Fibroblast of pulmonary artery (primary cell): ENCODE results near the gene RALY.

Experiments
- DNase-seq: peaks from one replicate; pipeline ENCODE4 v3.0.0-alpha.2; 2010; ENCODE audit warnings: low read depth
- H3K4me3 ChIP-seq: replicated peaks from 2 replicates; pipeline ENCODE4 v1.5.1; 2011; ENCODE audit warnings: low read depth, mild to moderate bottlenecking, control low read depth, low read length, moderate library complexity
- TF ChIP-seq, protein P1 (sequence below): IDR thresholded peaks from 2 replicates; pipeline ENCODE4 v1.5.1; 2011; ENCODE audit warnings: mild to moderate bottlenecking, control low read depth, low read length, inconsistent platforms; ENCODE audit errors: missing control alignments

Gene RALY

DNA sequence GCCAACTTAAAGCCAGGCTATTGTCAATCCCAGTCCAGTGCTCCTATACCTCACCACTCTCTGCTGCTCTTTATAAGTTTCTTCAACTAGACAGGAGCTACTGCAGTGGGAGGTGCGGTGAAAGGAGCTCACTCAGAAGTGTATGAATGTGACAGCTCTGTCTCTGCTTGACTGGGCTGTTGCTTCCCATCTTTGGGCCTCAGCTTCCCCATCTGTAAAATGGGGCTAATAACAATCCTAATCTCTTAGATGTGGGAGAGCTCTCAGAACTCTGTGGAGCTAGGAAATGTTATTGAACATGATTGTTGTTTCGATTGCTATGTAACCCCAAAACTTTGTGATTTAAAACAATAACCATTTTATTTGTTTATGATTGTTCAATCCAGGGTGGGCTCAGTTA, 8.4 kb upstream of the RALY start:
- no peak for DNase-seq
- TF ChIP-seq, protein P1, sequence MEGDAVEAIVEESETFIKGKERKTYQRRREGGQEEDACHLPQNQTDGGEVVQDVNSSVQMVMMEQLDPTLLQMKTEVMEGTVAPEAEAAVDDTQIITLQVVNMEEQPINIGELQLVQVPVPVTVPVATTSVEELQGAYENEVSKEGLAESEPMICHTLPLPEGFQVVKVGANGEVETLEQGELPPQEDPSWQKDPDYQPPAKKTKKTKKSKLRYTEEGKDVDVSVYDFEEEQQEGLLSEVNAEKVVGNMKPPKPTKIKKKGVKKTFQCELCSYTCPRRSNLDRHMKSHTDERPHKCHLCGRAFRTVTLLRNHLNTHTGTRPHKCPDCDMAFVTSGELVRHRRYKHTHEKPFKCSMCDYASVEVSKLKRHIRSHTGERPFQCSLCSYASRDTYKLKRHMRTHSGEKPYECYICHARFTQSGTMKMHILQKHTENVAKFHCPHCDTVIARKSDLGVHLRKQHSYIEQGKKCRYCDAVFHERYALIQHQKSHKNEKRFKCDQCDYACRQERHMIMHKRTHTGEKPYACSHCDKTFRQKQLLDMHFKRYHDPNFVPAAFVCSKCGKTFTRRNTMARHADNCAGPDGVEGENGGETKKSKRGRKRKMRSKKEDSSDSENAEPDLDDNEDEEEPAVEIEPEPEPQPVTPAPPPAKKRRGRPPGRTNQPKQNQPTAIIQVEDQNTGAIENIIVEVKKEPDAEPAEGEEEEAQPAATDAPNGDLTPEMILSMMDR = no peak
- no peak overlapping the region for H3K4me3 ChIP-seq

DNA sequence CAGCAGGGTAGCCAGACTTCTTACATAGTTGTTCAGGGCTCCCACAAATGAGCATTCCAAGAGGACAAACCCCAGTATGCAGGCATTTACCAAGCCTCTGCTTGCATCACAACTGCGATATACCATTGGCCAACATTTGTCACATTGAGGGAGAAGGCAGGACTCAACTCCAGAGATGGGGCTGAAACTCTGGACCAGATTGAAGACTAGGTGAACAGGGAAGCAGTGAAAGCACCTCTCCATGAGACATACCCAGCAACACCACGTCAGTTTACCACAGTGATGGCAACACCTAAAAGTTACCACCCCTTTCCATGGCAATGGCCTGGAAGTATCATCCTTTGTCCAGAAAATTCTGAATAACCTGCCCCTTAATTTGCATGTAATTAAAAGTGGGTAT, 7.9 kb upstream of the RALY start:
- TF ChIP-seq, protein P1 = no peak
- DNase-seq = no peak
- H3K4me3 ChIP-seq = no peak overlapping the region

DNA sequence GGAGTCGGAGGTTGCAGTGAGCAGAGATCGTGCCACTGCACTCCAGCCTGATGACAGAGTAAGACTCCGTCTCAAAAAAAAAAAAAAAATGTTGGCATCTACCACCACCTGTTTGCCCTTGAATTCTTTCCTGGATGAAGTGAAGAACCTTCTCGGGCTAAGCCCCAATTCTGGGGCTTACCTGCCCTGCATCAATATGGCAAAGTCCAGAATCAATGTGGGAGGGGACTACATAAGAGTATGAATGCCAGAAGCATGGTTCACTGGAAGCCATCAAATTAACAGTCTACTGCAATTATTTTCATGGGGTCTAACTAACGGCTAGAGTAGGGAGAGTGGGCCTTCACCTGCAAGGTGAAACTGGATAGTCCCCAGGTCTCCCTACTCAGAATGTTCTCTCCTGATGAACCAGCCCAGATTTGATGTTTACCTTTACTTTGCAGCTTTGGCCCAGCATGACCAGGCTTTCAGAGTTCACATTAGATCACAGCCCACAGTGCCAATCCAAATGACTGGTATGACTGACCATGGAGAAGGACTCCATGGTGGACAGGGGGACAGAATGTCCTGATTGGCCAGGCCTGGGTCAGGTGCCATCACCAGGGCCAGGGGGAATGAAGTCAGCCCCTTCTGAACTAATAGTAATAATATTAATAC, 7.0 kb upstream of the RALY start:
- TF ChIP-seq, protein P1 = no peak
- no peak for DNase-seq
- H3K4me3 ChIP-seq = no peak overlapping the region

DNA sequence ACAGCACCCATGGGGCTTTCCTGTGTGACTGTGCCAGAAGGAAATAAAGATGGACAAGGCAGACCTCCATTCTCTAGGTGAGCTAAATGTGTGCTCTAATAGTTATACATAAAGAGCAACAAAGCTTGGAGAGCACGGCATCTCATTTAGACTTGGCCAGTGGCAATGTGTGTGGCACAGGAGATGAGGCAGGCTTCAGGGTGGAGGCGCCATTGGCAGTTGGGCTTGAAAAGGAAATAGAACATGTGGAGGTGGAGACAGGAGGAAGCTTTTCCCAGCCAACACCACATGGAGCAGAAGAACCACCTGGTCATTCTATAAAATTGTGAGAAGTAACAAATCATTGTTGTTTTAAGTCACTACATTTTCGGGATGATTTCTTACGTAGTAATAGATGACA, 3.6 kb upstream of the RALY start:
- no peak overlapping the region for H3K4me3 ChIP-seq
- TF ChIP-seq, protein P1 = no peak
- no peak for DNase-seq

DNA sequence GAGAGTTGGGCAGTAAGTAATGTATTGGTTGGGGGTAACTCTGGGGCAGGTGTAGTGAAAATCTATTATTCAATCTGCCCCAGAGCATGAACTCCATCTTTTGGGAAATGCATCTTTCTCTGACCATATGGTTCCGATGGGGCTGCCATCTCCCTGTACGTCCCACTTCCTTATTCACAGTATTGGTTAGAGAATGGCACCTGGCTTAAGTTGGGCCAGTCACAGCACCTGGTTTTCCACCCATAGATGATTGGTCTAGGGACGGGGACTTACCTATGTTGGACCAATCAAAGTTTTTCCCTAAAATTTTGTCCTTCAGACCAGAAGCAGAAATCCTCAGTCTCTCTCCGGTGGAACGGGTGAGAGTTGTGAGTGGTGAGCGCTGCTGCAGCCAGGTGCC, 2.2 kb upstream of the RALY start:
- no peak overlapping the region for H3K4me3 ChIP-seq
- TF ChIP-seq, protein P1 = no peak
- no peak for DNase-seq

DNA sequence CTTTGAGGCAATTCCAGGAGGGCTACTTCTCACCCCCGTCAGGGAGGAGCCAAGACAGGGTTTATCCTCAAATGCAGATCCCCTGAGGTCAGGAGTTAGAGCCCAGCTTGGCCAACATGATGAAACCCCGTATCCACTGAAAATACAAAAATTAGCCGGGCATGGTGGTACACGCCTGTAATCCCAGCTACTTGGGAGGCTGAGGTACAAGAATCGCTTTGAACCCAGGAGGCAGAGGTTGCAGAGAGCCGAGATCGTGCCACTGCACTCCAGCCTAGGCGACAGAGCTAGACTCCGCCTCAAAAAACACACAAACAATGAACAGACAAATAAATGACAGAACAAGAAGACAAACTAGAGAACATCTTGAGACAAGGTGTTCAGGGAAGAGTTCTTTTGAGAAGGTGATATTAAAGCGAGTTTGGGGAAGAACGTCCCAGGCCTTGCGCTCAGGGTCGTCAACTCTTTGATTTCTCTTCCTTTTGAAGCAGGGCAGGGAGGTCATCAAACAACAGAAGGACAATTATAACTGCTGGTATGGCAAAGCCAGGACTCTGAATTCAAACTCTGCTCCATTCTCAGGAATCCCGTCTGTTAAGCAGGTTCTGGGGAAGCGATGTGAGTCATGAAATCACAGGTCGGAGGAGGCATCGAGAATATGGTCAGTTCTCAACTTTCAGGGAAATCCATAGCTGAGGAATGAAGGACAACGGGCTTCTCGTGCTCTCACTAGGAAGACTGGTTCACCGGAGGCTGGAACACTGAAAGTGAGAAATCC, 1.4 kb upstream of the RALY start:
- peak overlapping the region; percentile 80 for H3K4me3 ChIP-seq
- TF ChIP-seq, protein P1 = no peak
- DNase-seq = no peak
